HEK293 (cell line): ENCODE data around the gene DDRGK1.

Experiments
- CTCF ChIA-PET: fragments of 350-600 bp; formaldehyde crosslinking; extraction: SDS; loops from one replicate; lab custom pipeline; 2021; ENCODE audit warnings: antibody characterized with exemption; lab: Yijun Ruan, JAX
- POLR2A ChIA-PET: fragments of 300-600 bp; formaldehyde crosslinking; extraction: SDS; loops from one replicate; lab custom pipeline; 2020; ENCODE audit warnings: antibody characterized with exemption, inconsistent platforms; lab: Yijun Ruan, JAX
- H3K27ac ChIP-seq: fragments of 200-500 bp; sonication (Bioruptor generic); 2 replicates; pipeline ENCODE4 v1.5.1; 2014; ENCODE audit warnings: low read depth, low read length, control low read depth, inconsistent platforms; ENCODE audit errors: extremely low read depth
- H3K36me3 ChIP-seq, 2 experiments: fragments of 200-500 bp in 1 of 2; sonication (Bioruptor generic) in 1 of 2; 1 replicate in 1 of 2; 2 replicates in 1 of 2; pipeline ENCODE4 v1.5.1; 2014 to 2017; ENCODE audit warnings: inconsistent platforms in 2 of 2, low read length in 2 of 2; ENCODE audit not compliant: control insufficient read depth in 2 of 2, insufficient read depth in 1 of 2
- H3K4me1 ChIP-seq: fragments of 200-500 bp; sonication (Bioruptor generic); 2 replicates; pipeline ENCODE4 v1.5.1; 2014; ENCODE audit warnings: mild to moderate bottlenecking, low read length, inconsistent platforms; ENCODE audit not compliant: control insufficient read depth, insufficient read depth
- H3K4me3 ChIP-seq: 2 replicates; pipeline ENCODE4 v1.5.1; 2011; ENCODE audit warnings: low read depth, mild to moderate bottlenecking, control low read depth, low read length, moderate library complexity
- H3K9me3 ChIP-seq: fragments of 200-500 bp; sonication (Bioruptor generic); 2 replicates; pipeline ENCODE4 v1.5.1; 2014; ENCODE audit warnings: low read depth, low read length, inconsistent platforms; ENCODE audit not compliant: control insufficient read depth, insufficient read depth
- EGR2 ChIP-seq: fragments of 450-650 bp; formaldehyde crosslinking; IDR thresholded peaks from 2 replicates; pipeline ENCODE4 v1.5.1; 2016; ENCODE audit warnings: low read depth, missing biosample characterization, missing genetic modification characterization
- KLF8 ChIP-seq: fragments of 450-650 bp; formaldehyde crosslinking; IDR thresholded peaks from 2 replicates; pipeline ENCODE4 v1.5.1; 2016; ENCODE audit warnings: missing biosample characterization, missing genetic modification characterization
- KLF9 ChIP-seq: fragments of 450-650 bp; formaldehyde crosslinking; IDR thresholded peaks from 2 replicates; pipeline ENCODE4 v1.5.1; 2016; ENCODE audit warnings: missing biosample characterization, missing genetic modification characterization, low read depth
- MEIS1 ChIP-seq: sonication (generic); formaldehyde crosslinking; IDR thresholded peaks from 2 replicates; pipeline ENCODE4 v1.8.1; 2022; ENCODE audit warnings: missing genetic modification reagents, mild to moderate bottlenecking, borderline replicate concordance
- SETDB1 ChIP-seq: IDR thresholded peaks from one replicate; pipeline ENCODE4 v1.6.1; 2017; ENCODE audit warnings: mild to moderate bottlenecking, low read length, moderate library complexity, mixed read lengths; ENCODE audit not compliant: insufficient read length
- TRIM28 ChIP-seq: IDR thresholded peaks from 2 replicates; pipeline ENCODE4 v1.6.1; 2011; ENCODE audit warnings: low read length, control low read depth, borderline replicate concordance
- ZBTB20 ChIP-seq: fragments of 450-650 bp; formaldehyde crosslinking; IDR thresholded peaks from 2 replicates; pipeline ENCODE4 v1.5.1; 2016; ENCODE audit warnings: missing biosample characterization, missing genetic modification characterization
- ZBTB26 ChIP-seq: fragments of 450-650 bp; formaldehyde crosslinking; optimal IDR thresholded peaks from 2 replicates; pipeline ENCODE3; 2016; ENCODE audit warnings: missing biosample characterization, mild to moderate bottlenecking, missing genetic modification characterization
- ZFHX2 ChIP-seq: fragments of 450-650 bp; formaldehyde crosslinking; conservative IDR thresholded peaks from 2 replicates; pipeline ENCODE4 v1.5.1; 2016; ENCODE audit warnings: missing biosample characterization, missing genetic modification characterization
- ZNF146 ChIP-seq: fragments of 450-650 bp; formaldehyde crosslinking; IDR thresholded peaks from 2 replicates; pipeline ENCODE4 v1.5.1; 2016; ENCODE audit warnings: missing biosample characterization, missing genetic modification characterization
- ZNF341 ChIP-seq: fragments of 450-650 bp; formaldehyde crosslinking; IDR thresholded peaks from 2 replicates; pipeline ENCODE4; 2016; ENCODE audit warnings: low read depth, missing biosample characterization, missing genetic modification characterization
- ZNF426 ChIP-seq: fragments of 450-650 bp; formaldehyde crosslinking; IDR thresholded peaks from 2 replicates; pipeline ENCODE4 v1.5.1; 2017; ENCODE audit warnings: missing biosample characterization, missing genetic modification characterization, mild to moderate bottlenecking, inconsistent platforms, moderate library complexity
- ZNF548 ChIP-seq: fragments of 450-650 bp; formaldehyde crosslinking; IDR thresholded peaks from 2 replicates; pipeline ENCODE4 v1.5.1; 2016; ENCODE audit warnings: missing biosample characterization, missing genetic modification characterization
- ZNF558 ChIP-seq: fragments of 450-650 bp; formaldehyde crosslinking; IDR thresholded peaks from 2 replicates; pipeline ENCODE4 v1.5.1; 2016; ENCODE audit warnings: missing biosample characterization, missing genetic modification characterization
- ZNF76 ChIP-seq: fragments of 450-650 bp; formaldehyde crosslinking; IDR thresholded peaks from 2 replicates; pipeline ENCODE4; 2016; ENCODE audit warnings: low read depth, missing biosample characterization, missing genetic modification characterization, borderline replicate concordance
- TF ChIP-seq, protein P1 (sequence below): fragments of 450-650 bp; formaldehyde crosslinking; IDR thresholded peaks from 2 replicates; pipeline ENCODE4 v1.5.1; 2017; ENCODE audit warnings: missing biosample characterization, missing genetic modification characterization
- TF ChIP-seq, protein P2 (sequence below): fragments of 450-650 bp; formaldehyde crosslinking; IDR thresholded peaks from 2 replicates; pipeline ENCODE4 v1.5.1; 2016; ENCODE audit warnings: missing biosample characterization, missing genetic modification characterization
- TF ChIP-seq, protein P3 (sequence below): fragments of 450-650 bp; formaldehyde crosslinking; IDR thresholded peaks from 2 replicates; pipeline ENCODE4 v1.5.1; 2016; ENCODE audit warnings: missing biosample characterization, missing genetic modification characterization

The DDRGK1 gene

DNA sequence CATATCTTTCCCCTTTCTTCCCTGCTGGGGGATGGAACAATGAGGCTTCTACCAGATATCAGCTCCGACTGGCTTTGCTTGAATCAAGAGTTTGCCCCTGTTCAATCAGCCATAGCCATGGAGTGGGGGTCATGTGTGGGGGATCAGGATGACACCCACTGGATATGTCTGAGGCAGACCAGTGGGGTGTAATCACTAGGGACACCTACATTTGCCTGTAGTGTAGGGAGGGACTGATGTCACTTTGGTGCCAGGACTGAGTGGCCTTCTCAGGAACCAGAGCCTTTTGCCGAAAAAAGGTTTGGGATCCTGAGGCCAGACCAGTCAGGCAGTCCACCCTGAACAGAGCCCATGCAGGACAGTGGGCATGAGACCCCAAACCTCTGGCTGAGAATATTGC lies 5.9 kb upstream of the DDRGK1 start:
- H3K4me3 ChIP-seq: peak overlapping the region; percentile 69; the same call in 1 of the 2 replicates
- POLR2A ChIA-PET: interaction anchor here (1.3 to 1.5 kb wide), 2 partner anchors 17 to 22 kb away, joined by 3 to 5 read pairs; no protein-coding TSS in a partner anchor
- H3K9me3 ChIP-seq: no peaks in the 10 kb centered on the region
- H3K4me1 ChIP-seq: peaks cover 12% of the 10 kb centered on the region
- peak overlapping the region; percentile 61; the same call in 1 of the 2 replicates for H3K27ac ChIP-seq
- peaks cover 7 to 21% of the 10 kb centered on the region in 2 experiments; a peak in 2 of 3 replicates for H3K36me3 ChIP-seq
- CTCF ChIA-PET: interaction anchor here (1.2 to 3.1 kb wide), 2 partner anchors 8 to 49 kb away, joined by 3 to 21 read pairs; no protein-coding TSS in a partner anchor
- peak; percentile 64; the same call in 1 of the 2 replicates for TF ChIP-seq EGR2 (tag by site-specific recombination)
- TF ChIP-seq ZFHX2: peak; percentile 60
- no peak for TF ChIP-seq TRIM28

GRCh38 chr20:3209946-3210317 lies 5.5 kb upstream of the DDRGK1 start:
- peak overlapping the region; percentile 69 for H3K4me3 ChIP-seq
- peak overlapping the region; percentile 61; the same call in 1 of the 2 replicates for H3K27ac ChIP-seq
- H3K9me3 ChIP-seq: no peaks in the 10 kb centered on the region
- peak; percentile 1 for TF ChIP-seq ZBTB26 (tag by site-specific recombination)
- TF ChIP-seq, protein P1, sequence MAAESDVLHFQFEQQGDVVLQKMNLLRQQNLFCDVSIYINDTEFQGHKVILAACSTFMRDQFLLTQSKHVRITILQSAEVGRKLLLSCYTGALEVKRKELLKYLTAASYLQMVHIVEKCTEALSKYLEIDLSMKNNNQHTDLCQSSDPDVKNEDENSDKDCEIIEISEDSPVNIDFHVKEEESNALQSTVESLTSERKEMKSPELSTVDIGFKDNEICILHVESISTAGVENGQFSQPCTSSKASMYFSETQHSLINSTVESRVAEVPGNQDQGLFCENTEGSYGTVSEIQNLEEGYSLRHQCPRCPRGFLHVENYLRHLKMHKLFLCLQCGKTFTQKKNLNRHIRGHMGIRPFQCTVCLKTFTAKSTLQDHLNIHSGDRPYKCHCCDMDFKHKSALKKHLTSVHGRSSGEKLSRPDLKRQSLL (tag by site-specific recombination): no peak
- CTCF ChIA-PET: interaction anchor here (1.2 to 3.1 kb wide), 2 partner anchors 9 to 48 kb away, joined by 3 to 21 read pairs; no protein-coding TSS in a partner anchor
- peaks cover 5 to 17% of the 10 kb centered on the region in 2 experiments; a peak in 2 of 3 replicates for H3K36me3 ChIP-seq
- POLR2A ChIA-PET: interaction anchor here (1.3 to 1.5 kb wide), 2 partner anchors 17 to 22 kb away, joined by 3 to 5 read pairs; no protein-coding TSS in a partner anchor
- peaks cover 12% of the 10 kb centered on the region for H3K4me1 ChIP-seq

- peaks cover 3 to 14% of the 10 kb centered on the region in 2 experiments; a peak in 2 of 3 replicates for H3K36me3 ChIP-seq
- no peaks in the 10 kb centered on the region for H3K9me3 ChIP-seq
- ChIA-PET CTCF (interaction anchor here (1.2 to 3.1 kb wide), 3 partner anchors 9 to 156 kb away, joined by 3 to 21 read pairs (median 6); no protein-coding TSS in a partner anchor), POLR2A (interaction anchor here (1.3 to 1.5 kb wide), 3 partner anchors 18 to 49 kb away, joined by 3 to 9 read pairs (median 5); partner anchors contain the start of genes FASTKD5 and UBOX5)
- peaks cover 12% of the 10 kb centered on the region for H3K4me1 ChIP-seq
- peak within 1 kb of the TSS; percentile 61 for H3K27ac ChIP-seq
- peak within 1 kb of the TSS; percentile 69 for H3K4me3 ChIP-seq
- TF ChIP-seq MEIS1 (no peak), EGR2 (tag by site-specific recombination) (peak; percentile 74), ZNF76 (peak; percentile 81), ZNF548 (tag by site-specific recombination) (no peak), ZNF426 (no peak), KLF8 (tag by site-specific recombination) (peak; percentile 80), SETDB1 (no peak), KLF9 (peak; percentile 91), ZNF558 (tag by site-specific recombination) (no peak; the same call in 1 of the 2 replicates), ZNF341 (tag by site-specific recombination) (peak; percentile 32; the same call in 1 of the 2 replicates), ZBTB20 (peak; percentile 47; the same call in 1 of the 2 replicates), ZBTB26 (tag by site-specific recombination) (peak; percentile 29), ZNF146 (tag by site-specific recombination) (no peak)
- TF ChIP-seq, protein P2, sequence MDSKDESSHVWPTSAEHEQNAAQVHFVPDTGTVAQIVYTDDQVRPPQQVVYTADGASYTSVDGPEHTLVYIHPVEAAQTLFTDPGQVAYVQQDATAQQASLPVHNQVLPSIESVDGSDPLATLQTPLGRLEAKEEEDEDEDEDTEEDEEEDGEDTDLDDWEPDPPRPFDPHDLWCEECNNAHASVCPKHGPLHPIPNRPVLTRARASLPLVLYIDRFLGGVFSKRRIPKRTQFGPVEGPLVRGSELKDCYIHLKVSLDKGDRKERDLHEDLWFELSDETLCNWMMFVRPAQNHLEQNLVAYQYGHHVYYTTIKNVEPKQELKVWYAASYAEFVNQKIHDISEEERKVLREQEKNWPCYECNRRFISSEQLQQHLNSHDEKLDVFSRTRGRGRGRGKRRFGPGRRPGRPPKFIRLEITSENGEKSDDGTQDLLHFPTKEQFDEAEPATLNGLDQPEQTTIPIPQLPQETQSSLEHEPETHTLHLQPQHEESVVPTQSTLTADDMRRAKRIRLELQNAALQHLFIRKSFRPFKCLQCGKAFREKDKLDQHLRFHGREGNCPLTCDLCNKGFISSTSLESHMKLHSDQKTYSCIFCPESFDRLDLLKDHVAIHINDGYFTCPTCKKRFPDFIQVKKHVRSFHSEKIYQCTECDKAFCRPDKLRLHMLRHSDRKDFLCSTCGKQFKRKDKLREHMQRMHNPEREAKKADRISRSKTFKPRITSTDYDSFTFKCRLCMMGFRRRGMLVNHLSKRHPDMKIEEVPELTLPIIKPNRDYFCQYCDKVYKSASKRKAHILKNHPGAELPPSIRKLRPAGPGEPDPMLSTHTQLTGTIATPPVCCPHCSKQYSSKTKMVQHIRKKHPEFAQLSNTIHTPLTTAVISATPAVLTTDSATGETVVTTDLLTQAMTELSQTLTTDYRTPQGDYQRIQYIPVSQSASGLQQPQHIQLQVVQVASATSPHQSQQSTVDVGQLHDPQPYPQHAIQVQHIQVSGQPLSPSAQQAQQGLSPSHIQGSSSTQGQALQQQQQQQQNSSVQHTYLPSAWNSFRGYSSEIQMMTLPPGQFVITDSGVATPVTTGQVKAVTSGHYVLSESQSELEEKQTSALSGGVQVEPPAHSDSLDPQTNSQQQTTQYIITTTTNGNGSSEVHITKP (tag by site-specific recombination): peak; percentile 93
- TF ChIP-seq, protein P3, sequence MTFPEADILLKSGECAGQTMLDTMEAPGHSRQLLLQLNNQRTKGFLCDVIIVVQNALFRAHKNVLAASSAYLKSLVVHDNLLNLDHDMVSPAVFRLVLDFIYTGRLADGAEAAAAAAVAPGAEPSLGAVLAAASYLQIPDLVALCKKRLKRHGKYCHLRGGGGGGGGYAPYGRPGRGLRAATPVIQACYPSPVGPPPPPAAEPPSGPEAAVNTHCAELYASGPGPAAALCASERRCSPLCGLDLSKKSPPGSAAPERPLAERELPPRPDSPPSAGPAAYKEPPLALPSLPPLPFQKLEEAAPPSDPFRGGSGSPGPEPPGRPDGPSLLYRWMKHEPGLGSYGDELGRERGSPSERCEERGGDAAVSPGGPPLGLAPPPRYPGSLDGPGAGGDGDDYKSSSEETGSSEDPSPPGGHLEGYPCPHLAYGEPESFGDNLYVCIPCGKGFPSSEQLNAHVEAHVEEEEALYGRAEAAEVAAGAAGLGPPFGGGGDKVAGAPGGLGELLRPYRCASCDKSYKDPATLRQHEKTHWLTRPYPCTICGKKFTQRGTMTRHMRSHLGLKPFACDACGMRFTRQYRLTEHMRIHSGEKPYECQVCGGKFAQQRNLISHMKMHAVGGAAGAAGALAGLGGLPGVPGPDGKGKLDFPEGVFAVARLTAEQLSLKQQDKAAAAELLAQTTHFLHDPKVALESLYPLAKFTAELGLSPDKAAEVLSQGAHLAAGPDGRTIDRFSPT (tag by site-specific recombination): no peak
These were observed 4.9 kb upstream of the DDRGK1 start, which contains the start of gene ITPA for GRCh38 chr20:3209257-3209945. TSS of gene ITPA (plus strand) at chr20:3209498. CDS start at chr20:3209552, 54 bp downstream.
